GM06990 (cell line): ENCODE results near the gene MEF2C.

Experiments
- DNase-seq: peaks from one replicate; pipeline ENCODE4 v3.0.0-alpha.2; 2011; ENCODE audit not compliant: insufficient read length; ENCODE audit errors: extremely low read depth
- H3K27me3 ChIP-seq: replicated peaks from 2 replicates; pipeline ENCODE4 v1.6.0; 2011; ENCODE audit warnings: low read length; ENCODE audit not compliant: control insufficient read depth, insufficient read depth
- H3K36me3 ChIP-seq: 2 replicates; pipeline ENCODE4 v1.5.1; 2011; ENCODE audit warnings: low read length; ENCODE audit not compliant: control insufficient read depth, insufficient read depth
- H3K4me3 ChIP-seq: replicated peaks from 2 replicates; pipeline ENCODE4 v1.5.1; 2011; ENCODE audit warnings: low read depth, mild to moderate bottlenecking, control low read depth, low read length
- CTCF ChIP-seq: IDR thresholded peaks from 2 replicates; pipeline ENCODE4 v1.5.1; 2011; ENCODE audit warnings: low read length, control low read depth, mild to moderate bottlenecking, inconsistent platforms; ENCODE audit not compliant: insufficient read depth, poor library complexity, severe bottlenecking

Gene MEF2C

GRCh38 chr5:88675708-88676636 is 207.0 kb downstream of the MEF2C start:
- H3K27me3 ChIP-seq: no peaks in the 10 kb centered on the region
- TF ChIP-seq CTCF: no peak
- DNase-seq: peak; percentile 69
- H3K4me3 ChIP-seq: peak overlapping the region; percentile 67
- H3K36me3 ChIP-seq: no peaks in the 10 kb centered on the region

GRCh38 chr5:88675168-88675707 is 207.7 kb downstream of the MEF2C start:
- no peak for TF ChIP-seq CTCF
- no peaks in the 10 kb centered on the region for H3K36me3 ChIP-seq
- peak overlapping the region; percentile 67 for H3K4me3 ChIP-seq
- DNase-seq: no peak
- no peaks in the 10 kb centered on the region for H3K27me3 ChIP-seq

GRCh38 chr5:88674356-88675167 is 208.4 kb downstream of the MEF2C start:
- no peak for TF ChIP-seq CTCF
- Histone ChIP-seq H3K27me3 (no peaks in the 10 kb centered on the region), H3K36me3 (no peaks in the 10 kb centered on the region), H3K4me3 (peak overlapping the region; percentile 67)
- DNase-seq: peak; percentile 80

- no peak for DNase-seq
- Histone ChIP-seq H3K27me3 (no peaks in the 10 kb centered on the region), H3K36me3 (no peaks in the 10 kb centered on the region), H3K4me3 (peak overlapping the region; percentile 67)
- no peak for TF ChIP-seq CTCF
Measured at GRCh38 chr5:88673253-88674105, 209.5 kb downstream of the MEF2C start.

GRCh38 chr5:88672644-88673252 is 210.2 kb downstream of the MEF2C start:
- no peaks in the 10 kb centered on the region for H3K36me3 ChIP-seq
- no peak for TF ChIP-seq CTCF
- DNase-seq: no peak
- peak overlapping the region; percentile 22; the same call in 1 of the 2 replicates for H3K4me3 ChIP-seq
- no peaks in the 10 kb centered on the region for H3K27me3 ChIP-seq
